Smooth muscle cell (in vitro differentiated cells): ENCODE data around the gene SCP2D1. TPM values are rescaled to one million over a fixed set of nuclear protein-coding genes. Genes with fewer than 3 reads are reported as not detected.

ENCODE experiments used
- DNase-seq: peaks from one replicate; lab custom pipeline; 2025; ENCODE audit not compliant: unreplicated experiment; lab: John Stamatoyannopoulos, UW
- H2AFZ ChIP-seq: fragments of 200-600 bp; sonication (generic); 2 replicates; pipeline ENCODE4 v1.6.0; 2016; ENCODE audit warnings: antibody characterized with exemption, low read depth, mild to moderate bottlenecking
- H3F3A ChIP-seq: fragments of 200-600 bp; sonication (generic); 2 replicates; pipeline ENCODE4 v1.6.0; 2017; ENCODE audit warnings: antibody characterized with exemption, low read depth
- H3K27ac ChIP-seq: fragments of 200-600 bp; sonication (generic); 2 replicates; pipeline ENCODE4 v1.5.1; 2016; ENCODE audit warnings: low read depth, mild to moderate bottlenecking
- H3K27me3 ChIP-seq: fragments of 200-600 bp; sonication (generic); 2 replicates; pipeline ENCODE4 v1.6.1; 2016; ENCODE audit warnings: low read depth, mild to moderate bottlenecking
- H3K36me3 ChIP-seq: fragments of 200-600 bp; sonication (generic); 2 replicates; pipeline ENCODE4 v1.5.1; 2016; ENCODE audit warnings: low read depth
- H3K4me1 ChIP-seq: fragments of 200-600 bp; sonication (generic); 2 replicates; pipeline ENCODE4 v1.5.1; 2016; ENCODE audit warnings: low read depth
- H3K4me2 ChIP-seq: fragments of 200-600 bp; sonication (generic); 2 replicates; pipeline ENCODE4 v1.6.0; 2016; ENCODE audit warnings: mild to moderate bottlenecking
- H3K4me3 ChIP-seq: fragments of 200-600 bp; sonication (generic); 2 replicates; pipeline ENCODE4 v1.5.1; 2016; ENCODE audit warnings: mild to moderate bottlenecking
- H3K79me2 ChIP-seq: fragments of 200-600 bp; sonication (generic); 2 replicates; pipeline ENCODE4 v1.6.0; 2016; ENCODE audit warnings: low read depth, mild to moderate bottlenecking
- H3K9ac ChIP-seq: fragments of 200-600 bp; sonication (generic); 2 replicates; pipeline ENCODE4 v1.6.0; 2016; ENCODE audit warnings: low read depth
- H3K9me3 ChIP-seq: fragments of 200-600 bp; sonication (generic); replicated peaks from 2 replicates; pipeline ENCODE4 v1.5.1; 2016; ENCODE audit warnings: low read depth
- H4K20me1 ChIP-seq: fragments of 200-600 bp; sonication (generic); 2 replicates; pipeline ENCODE4 v1.6.0; 2016; ENCODE audit warnings: low read depth
- WGBS: methylation state at CpG from one replicate; pipeline ENCODE4 v1.1.7; 2016; ENCODE audit warnings: low lambda C conversion rate; 5-methylcytosine and 5-hydroxymethylcytosine counted together
- polyA plus RNA-seq: library from polyadenylated mRNA; unstranded; fragments of >200 nt; fragmentation: Nextera tagmentation; extraction: Ambion mirVana; gene quantifications from 2 replicates; pipeline ENCODE4 v1.2.1, GENCODE V29; 2016
- total RNA-seq: library from RNA; depleted of rRNA; stranded (reverse); fragments of >200 nt; gene quantifications from 2 replicates; pipeline ENCODE4 v1.2.3, GENCODE V29; 2014
- TF ChIP-seq, protein P1 (sequence below): fragments of 200-600 bp; sonication (generic); IDR thresholded peaks from 2 replicates; pipeline ENCODE4 v1.5.1; 2017; ENCODE audit warnings: borderline replicate concordance, mild to moderate bottlenecking, antibody characterized with exemption; ENCODE audit not compliant: insufficient read depth, poor library complexity, severe bottlenecking

SCP2D1 gene
- total and polyA plus RNA-seq, 2 experiments from 2014 or later, result not detected

DNA sequence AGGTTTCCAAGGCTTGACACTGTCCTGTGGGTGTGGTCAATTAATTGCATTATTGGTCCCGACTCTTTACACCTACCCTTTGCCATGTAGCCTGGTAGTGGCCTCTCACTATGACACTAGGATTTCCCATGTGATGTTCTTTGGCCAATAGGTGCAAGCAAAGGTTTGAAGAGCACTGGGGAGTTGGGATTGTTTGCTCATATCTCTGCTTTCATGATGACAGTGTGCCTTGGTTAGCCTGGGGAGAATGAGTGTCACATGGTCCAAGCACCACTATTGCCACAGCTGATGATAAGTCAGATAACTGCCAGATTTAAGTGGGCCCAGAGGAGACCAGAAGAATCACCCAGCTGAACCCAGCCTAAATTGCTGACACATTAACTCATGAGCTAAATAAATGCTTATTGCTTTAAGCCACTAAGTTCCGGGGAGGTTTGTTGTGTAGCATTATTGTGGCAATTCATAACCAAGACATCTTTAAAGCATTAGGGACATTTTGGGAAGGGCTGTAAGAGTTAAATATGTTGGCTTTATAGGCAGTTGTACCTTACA is 17.2 kb upstream of the SCP2D1 start:
- Histone ChIP-seq H3K27ac (no peak overlapping the region), H3F3A (no peaks in the 10 kb centered on the region), H3K36me3 (no peaks in the 10 kb centered on the region), H3K4me1 (peaks cover 4% of the 10 kb centered on the region), H3K4me2 (no peak overlapping the region), H3K9ac (no peak overlapping the region), H2AFZ (no peak overlapping the region), H3K4me3 (no peak overlapping the region), H4K20me1 (no peaks in the 10 kb centered on the region), H3K79me2 (no peaks in the 10 kb centered on the region), H3K27me3 (peaks cover under 1% of the 10 kb centered on the region), H3K9me3 (no peaks in the 10 kb centered on the region)
- 96% methylated on average over 2 of the region's 2 CpGs for WGBS
- no peak for DNase-seq
- TF ChIP-seq, protein P1, sequence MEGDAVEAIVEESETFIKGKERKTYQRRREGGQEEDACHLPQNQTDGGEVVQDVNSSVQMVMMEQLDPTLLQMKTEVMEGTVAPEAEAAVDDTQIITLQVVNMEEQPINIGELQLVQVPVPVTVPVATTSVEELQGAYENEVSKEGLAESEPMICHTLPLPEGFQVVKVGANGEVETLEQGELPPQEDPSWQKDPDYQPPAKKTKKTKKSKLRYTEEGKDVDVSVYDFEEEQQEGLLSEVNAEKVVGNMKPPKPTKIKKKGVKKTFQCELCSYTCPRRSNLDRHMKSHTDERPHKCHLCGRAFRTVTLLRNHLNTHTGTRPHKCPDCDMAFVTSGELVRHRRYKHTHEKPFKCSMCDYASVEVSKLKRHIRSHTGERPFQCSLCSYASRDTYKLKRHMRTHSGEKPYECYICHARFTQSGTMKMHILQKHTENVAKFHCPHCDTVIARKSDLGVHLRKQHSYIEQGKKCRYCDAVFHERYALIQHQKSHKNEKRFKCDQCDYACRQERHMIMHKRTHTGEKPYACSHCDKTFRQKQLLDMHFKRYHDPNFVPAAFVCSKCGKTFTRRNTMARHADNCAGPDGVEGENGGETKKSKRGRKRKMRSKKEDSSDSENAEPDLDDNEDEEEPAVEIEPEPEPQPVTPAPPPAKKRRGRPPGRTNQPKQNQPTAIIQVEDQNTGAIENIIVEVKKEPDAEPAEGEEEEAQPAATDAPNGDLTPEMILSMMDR, result no peak

GRCh38 chr20:18801516-18801915 is 12.1 kb upstream of the SCP2D1 start:
- Histone ChIP-seq H3K9ac (no peak overlapping the region), H3F3A (no peaks in the 10 kb centered on the region), H3K36me3 (no peaks in the 10 kb centered on the region), H3K27ac (no peak overlapping the region), H4K20me1 (no peaks in the 10 kb centered on the region), H3K9me3 (no peaks in the 10 kb centered on the region), H3K4me2 (no peak overlapping the region), H3K4me1 (no peaks in the 10 kb centered on the region), H3K27me3 (peaks cover 2% of the 10 kb centered on the region), H2AFZ (no peak overlapping the region), H3K4me3 (no peak overlapping the region), H3K79me2 (no peaks in the 10 kb centered on the region)
- TF ChIP-seq, protein P1, result no peak
- DNase-seq, result no peak
- WGBS, result 79% methylated on average over 2 of the region's 2 CpGs

DNA sequence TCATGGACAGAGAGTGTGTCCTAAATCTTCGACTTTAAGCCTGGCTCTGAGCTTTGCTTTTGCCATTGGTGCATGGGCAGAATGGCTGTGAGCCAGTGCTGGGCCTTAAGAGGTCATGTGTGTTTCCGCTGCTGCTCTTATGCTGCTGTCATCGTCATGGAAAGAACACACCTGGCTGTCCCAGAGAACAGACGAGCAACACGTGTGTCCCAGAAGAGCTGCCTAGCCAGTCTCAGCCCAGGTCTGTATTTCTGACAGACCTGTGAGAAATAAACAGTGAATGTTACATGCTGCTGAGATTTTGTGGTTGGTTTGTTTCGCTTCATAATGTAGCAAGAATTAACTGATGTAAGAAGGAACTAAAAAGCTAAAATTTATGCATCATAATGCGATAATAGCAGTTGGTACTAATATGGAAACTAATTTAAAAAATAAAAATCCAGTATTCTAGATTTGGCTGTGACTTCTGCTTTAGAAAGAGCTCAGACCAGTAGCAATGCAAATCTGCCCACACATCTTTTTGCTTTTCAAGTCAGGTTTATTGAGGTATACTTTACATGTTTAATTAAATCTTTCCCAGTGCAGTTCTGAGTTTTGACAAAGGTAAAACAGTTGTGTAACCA is 11.5 kb upstream of the SCP2D1 start:
- H3K27me3 ChIP-seq, result peaks cover 2% of the 10 kb centered on the region
- H3K9ac ChIP-seq, result no peak overlapping the region
- no peaks in the 10 kb centered on the region for H3F3A ChIP-seq
- H2AFZ ChIP-seq, result no peak overlapping the region
- TF ChIP-seq, protein P1, result no peak
- H3K4me3 ChIP-seq, result no peak overlapping the region
- H3K36me3 ChIP-seq, result no peaks in the 10 kb centered on the region
- no peaks in the 10 kb centered on the region for H3K9me3 ChIP-seq
- 88% methylated on average over 7 of the region's 7 CpGs for WGBS
- no peak for DNase-seq
- no peak overlapping the region for H3K4me2 ChIP-seq
- no peaks in the 10 kb centered on the region for H4K20me1 ChIP-seq
- H3K27ac ChIP-seq, result no peak overlapping the region
- H3K4me1 ChIP-seq, result no peaks in the 10 kb centered on the region
- H3K79me2 ChIP-seq, result no peaks in the 10 kb centered on the region

DNA sequence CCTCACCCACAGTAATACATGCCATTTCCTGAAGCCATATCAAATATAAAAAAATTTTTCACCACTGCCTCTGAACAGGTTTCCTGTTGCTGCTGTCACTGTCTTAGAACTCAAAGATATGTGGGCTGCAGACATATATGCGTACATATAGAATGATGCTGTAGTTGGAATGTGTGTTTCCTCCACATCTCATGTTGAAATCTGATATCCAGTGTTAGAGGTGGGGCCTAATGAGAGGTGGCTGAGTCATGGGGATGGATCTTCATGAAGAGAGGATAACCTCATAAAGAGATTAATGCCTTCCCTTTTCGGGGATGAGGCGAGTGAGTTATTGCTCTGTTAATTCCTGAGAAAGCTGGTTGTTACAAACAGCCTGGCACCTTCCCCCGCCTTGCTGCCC is 7.7 kb upstream of the SCP2D1 start:
- Histone ChIP-seq H3K4me1 (no peaks in the 10 kb centered on the region), H3K4me2 (no peak overlapping the region), H2AFZ (no peak overlapping the region), H4K20me1 (no peaks in the 10 kb centered on the region), H3K27me3 (peaks cover 2% of the 10 kb centered on the region), H3K36me3 (no peaks in the 10 kb centered on the region), H3F3A (no peaks in the 10 kb centered on the region), H3K9me3 (no peaks in the 10 kb centered on the region), H3K79me2 (no peaks in the 10 kb centered on the region), H3K4me3 (no peak overlapping the region), H3K27ac (no peak overlapping the region), H3K9ac (no peak overlapping the region)
- WGBS, result 66% methylated on average over 4 of the region's 4 CpGs
- TF ChIP-seq, protein P1, result no peak
- DNase-seq, result no peak
